ENCODE results near the gene PCDH9.

DNA sequence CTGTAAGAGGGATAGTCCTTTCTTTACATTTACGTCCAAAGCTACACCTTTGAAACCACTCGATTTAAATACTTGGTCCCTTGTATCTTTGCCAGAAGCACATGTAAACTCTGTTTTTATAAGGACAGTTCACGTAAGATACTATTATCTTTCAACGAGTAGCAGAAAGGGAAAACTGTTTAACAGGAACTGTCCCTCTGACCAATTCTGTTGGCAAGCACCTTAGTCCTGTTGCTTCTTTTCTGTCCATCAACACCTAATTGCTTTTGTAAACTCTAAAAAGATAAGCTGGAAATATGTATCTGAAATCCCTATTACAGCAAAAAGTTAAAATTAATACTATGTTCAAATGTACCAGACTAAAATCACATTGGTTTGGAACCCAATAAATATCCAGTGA, 37.4 kb downstream of the PCDH9 start:
- TF ChIP-seq, protein P1, sequence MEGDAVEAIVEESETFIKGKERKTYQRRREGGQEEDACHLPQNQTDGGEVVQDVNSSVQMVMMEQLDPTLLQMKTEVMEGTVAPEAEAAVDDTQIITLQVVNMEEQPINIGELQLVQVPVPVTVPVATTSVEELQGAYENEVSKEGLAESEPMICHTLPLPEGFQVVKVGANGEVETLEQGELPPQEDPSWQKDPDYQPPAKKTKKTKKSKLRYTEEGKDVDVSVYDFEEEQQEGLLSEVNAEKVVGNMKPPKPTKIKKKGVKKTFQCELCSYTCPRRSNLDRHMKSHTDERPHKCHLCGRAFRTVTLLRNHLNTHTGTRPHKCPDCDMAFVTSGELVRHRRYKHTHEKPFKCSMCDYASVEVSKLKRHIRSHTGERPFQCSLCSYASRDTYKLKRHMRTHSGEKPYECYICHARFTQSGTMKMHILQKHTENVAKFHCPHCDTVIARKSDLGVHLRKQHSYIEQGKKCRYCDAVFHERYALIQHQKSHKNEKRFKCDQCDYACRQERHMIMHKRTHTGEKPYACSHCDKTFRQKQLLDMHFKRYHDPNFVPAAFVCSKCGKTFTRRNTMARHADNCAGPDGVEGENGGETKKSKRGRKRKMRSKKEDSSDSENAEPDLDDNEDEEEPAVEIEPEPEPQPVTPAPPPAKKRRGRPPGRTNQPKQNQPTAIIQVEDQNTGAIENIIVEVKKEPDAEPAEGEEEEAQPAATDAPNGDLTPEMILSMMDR (IDR thresholded peaks at IDR 0.05; ENCODE audit: low read depth, low read length), result no peak
- TF ChIP-seq POLR2A (IDR thresholded peaks at IDR 0.05; ENCODE audit: extremely low read depth, insufficient read length), result no peak
